HG02798 (cell line): Measurements from ENCODE around the gene SEPTIN2.
"Not testable (repeated sequence)": the region's sequence is repeated elsewhere in the genome, so short reads cannot be mapped to it uniquely, and the experiment has no call there.

Source experiments
- ATAC-seq: cut with Tn5 transposase; IDR thresholded peaks from one replicate; pipeline ENCODE4 v1.9.1; 2021; ENCODE audit warnings: mild to moderate bottlenecking; ENCODE audit not compliant: unreplicated experiment, poor library complexity

SEPTIN2 gene

GRCh38 chr2:241286348-241287090 lies 29.2 kb upstream of the SEPTIN2 start:
- ATAC-seq: no peak

GRCh38 chr2:241288324-241288888 lies 27.3 kb upstream of the SEPTIN2 start:
- no peak for ATAC-seq

- no peak for ATAC-seq
These were observed 26.7 kb upstream of the SEPTIN2 start for GRCh38 chr2:241289053-241289452.

GRCh38 chr2:241289597-241289996 lies 26.1 kb upstream of the SEPTIN2 start:
- no peak for ATAC-seq

- no peak for ATAC-seq
These were observed 24.6 kb upstream of the SEPTIN2 start for GRCh38 chr2:241291153-241291552.

- no peak for ATAC-seq
These were observed 23.7 kb upstream of the SEPTIN2 start for GRCh38 chr2:241291977-241292376.

GRCh38 chr2:241293378-241293797 lies 22.3 kb upstream of the SEPTIN2 start:
- not testable (repeated sequence) for ATAC-seq

GRCh38 chr2:241295326-241296095 lies 20.2 kb upstream of the SEPTIN2 start:
- no peak for ATAC-seq

GRCh38 chr2:241296767-241297166 lies 19.0 kb upstream of the SEPTIN2 start:
- ATAC-seq: no peak

GRCh38 chr2:241298673-241299072 lies 17.1 kb upstream of the SEPTIN2 start:
- ATAC-seq: no peak

- ATAC-seq: no peak
These were observed 15.7 kb upstream of the SEPTIN2 start for GRCh38 chr2:241300000-241300399.

GRCh38 chr2:241302083-241302482 lies 13.6 kb upstream of the SEPTIN2 start:
- ATAC-seq: no peak

- ATAC-seq: no peak
These were observed 12.7 kb upstream of the SEPTIN2 start for GRCh38 chr2:241302759-241303651.

- no peak for ATAC-seq
These were observed 11.6 kb upstream of the SEPTIN2 start for GRCh38 chr2:241304039-241304670.

GRCh38 chr2:241307055-241307454 lies 8.7 kb upstream of the SEPTIN2 start:
- ATAC-seq: no peak

GRCh38 chr2:241308267-241308666 lies 7.5 kb upstream of the SEPTIN2 start:
- no peak for ATAC-seq

- no peak for ATAC-seq
These were observed 6.8 kb upstream of the SEPTIN2 start for GRCh38 chr2:241308832-241309500.

- peak; percentile 63 for ATAC-seq
These were observed 6.0 kb upstream of the SEPTIN2 start for GRCh38 chr2:241309684-241310117.

- ATAC-seq: no peak
These were observed 4.7 kb upstream of the SEPTIN2 start for GRCh38 chr2:241310917-241311566.
